Naive thymus-derived CD8-positive, alpha-beta T cell (primary cell): ENCODE measurements around the gene SOX5. TPM values are rescaled to one million over a fixed set of nuclear protein-coding genes. Genes with fewer than 3 reads are reported as not detected.
"Not testable (repeated sequence)": the region's sequence is repeated elsewhere in the genome, so short reads cannot be mapped to it uniquely, and the experiment has no call there.

ENCODE experiments used
- ATAC-seq, 2 donors: fragments of 150-1000 bp; cut with Tn5 transposase in 1 of 2; sonication (Bioruptor Pico), chemical (Tn5 transposase) in 1 of 2; 1 replicate in 1 of 2; 2 replicates in 1 of 2; pipeline ENCODE4 v1.10.0; 2021; ENCODE audit warnings: mild to moderate bottlenecking in 2 of 2, moderate library complexity in 2 of 2
- POLR2A ChIA-PET: fragments of 350-600 bp; sonication (Branson Sonifier 250); formaldehyde crosslinking; loops from one replicate; lab custom pipeline; 2021; ENCODE audit warnings: antibody characterized with exemption; lab: Charles Lee
- DNase-seq, 10 donors: peaks; one replicate each; pipeline versions ENCODE4 v3.0.0 to v3.0.0-alpha.2; 2020 to 2022
- H3K27ac Mint-ChIP-seq, 10 donors: one replicate each; pipeline ENCODE4 v1.8.0; 2020 to 2022; ENCODE audit warnings: mild to moderate bottlenecking in 10 of 10, mixed read lengths in 10 of 10, moderate library complexity in 4 of 10, inconsistent platforms in 1 of 10
- H3K27me3 Mint-ChIP-seq, 5 donors: one replicate each; pipeline ENCODE4 v1.8.0; 2021 to 2022; ENCODE audit warnings: mixed read lengths in 5 of 5
- H3K36me3 Mint-ChIP-seq, 3 donors: one replicate each; pipeline ENCODE4 v1.8.0; 2020 to 2022; ENCODE audit warnings: mixed read lengths in 3 of 3, mild to moderate bottlenecking in 2 of 3, inconsistent platforms in 1 of 3
- H3K4me1 Mint-ChIP-seq, 4 donors: one replicate each; pipeline ENCODE4 v1.8.0; 2021 to 2022; ENCODE audit warnings: mixed read lengths in 4 of 4
- H3K4me3 Mint-ChIP-seq, 10 donors: one replicate each; pipeline ENCODE4 v1.8.0; 2020 to 2022; ENCODE audit warnings: mild to moderate bottlenecking in 10 of 10, mixed read lengths in 10 of 10, moderate library complexity in 6 of 10, inconsistent platforms in 1 of 10
- H3K9me3 Mint-ChIP-seq, 9 donors: one replicate each; pipeline ENCODE4 v1.8.0; 2020 to 2022; ENCODE audit warnings: mixed read lengths in 9 of 9, mild to moderate bottlenecking in 3 of 9, inconsistent platforms in 1 of 9, moderate library complexity in 1 of 9
- polyA plus RNA-seq, 3 donors: library from polyadenylated mRNA; unstranded; fragments of 300-500 nt; fragmentation: Illumina TruSeq; gene quantifications; one replicate each; pipeline ENCODE4 v1.2.3, GENCODE V29; 2021
- total RNA-seq, 8 experiments: library from RNA in 2 of 8; stranded (reverse) in 2 of 8; gene quantifications; one replicate each; pipeline ENCODE4 v1.2.3 and lab custom pipeline; 2021 to 2026

The SOX5 gene
- total and polyA plus RNA-seq, 5 experiments from 2014 or later, result not detected

DNA sequence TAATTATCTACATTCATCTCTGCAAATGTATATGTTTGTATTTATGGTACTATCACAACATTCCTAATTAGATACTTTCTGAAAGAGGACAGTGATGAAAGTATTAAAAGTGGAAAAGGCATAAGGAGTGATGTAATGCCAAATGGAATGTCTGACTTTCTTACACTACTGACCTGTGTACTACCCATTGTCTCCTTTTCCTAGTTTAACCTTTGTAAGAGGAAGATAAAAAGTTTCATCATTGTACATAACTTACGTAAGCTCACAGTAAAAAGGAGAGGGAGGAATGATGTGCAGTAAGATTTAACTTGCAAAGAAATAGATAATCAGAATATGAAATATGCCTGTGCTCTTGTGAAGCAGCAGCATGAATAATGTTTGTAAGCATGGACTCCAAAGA is 55.9 kb downstream of the SOX5 start:
- no peak for DNase-seq
- H3K9me3 Mint-ChIP-seq, result peaks cover 0 to 8% (median 0%) of the 10 kb centered on the region in 9 donors
- no peak overlapping the region for H3K27ac Mint-ChIP-seq
- no peak for ATAC-seq
- POLR2A ChIA-PET, result no interaction called here
- no peaks in the 10 kb centered on the region for H3K4me1 Mint-ChIP-seq
- no peaks in the 10 kb centered on the region for H3K36me3 Mint-ChIP-seq
- H3K27me3 Mint-ChIP-seq, result no peaks in the 10 kb centered on the region
- H3K4me3 Mint-ChIP-seq, result no peak overlapping the region

DNA sequence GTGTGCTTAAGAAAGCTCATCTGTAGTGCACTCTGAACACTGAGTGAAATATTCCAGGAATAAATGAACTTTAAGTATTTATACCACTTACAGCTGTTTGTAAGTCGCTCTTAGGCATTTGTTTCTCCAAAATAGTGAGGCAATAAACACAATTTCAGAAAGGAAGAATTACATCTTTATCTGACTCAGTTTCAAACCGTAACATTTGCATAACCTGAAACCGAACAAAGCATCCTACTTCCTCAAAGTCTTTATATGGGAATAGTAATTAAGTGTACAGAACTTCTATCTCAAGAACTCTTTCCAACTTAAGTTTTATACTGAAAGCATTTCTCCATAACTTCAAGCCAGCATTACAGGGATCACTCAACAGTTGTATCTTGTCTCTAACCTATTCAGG is 58.4 kb downstream of the SOX5 start:
- no peaks in the 10 kb centered on the region for H3K4me1 Mint-ChIP-seq
- no peaks in the 10 kb centered on the region for H3K27me3 Mint-ChIP-seq
- POLR2A ChIA-PET, result no interaction called here
- no peak for DNase-seq
- peaks cover 0 to 8% (median 0%) of the 10 kb centered on the region in 9 donors for H3K9me3 Mint-ChIP-seq
- H3K4me3 Mint-ChIP-seq, result no peak overlapping the region
- no peak overlapping the region for H3K27ac Mint-ChIP-seq
- H3K36me3 Mint-ChIP-seq, result no peaks in the 10 kb centered on the region
- ATAC-seq, result no peak

DNA sequence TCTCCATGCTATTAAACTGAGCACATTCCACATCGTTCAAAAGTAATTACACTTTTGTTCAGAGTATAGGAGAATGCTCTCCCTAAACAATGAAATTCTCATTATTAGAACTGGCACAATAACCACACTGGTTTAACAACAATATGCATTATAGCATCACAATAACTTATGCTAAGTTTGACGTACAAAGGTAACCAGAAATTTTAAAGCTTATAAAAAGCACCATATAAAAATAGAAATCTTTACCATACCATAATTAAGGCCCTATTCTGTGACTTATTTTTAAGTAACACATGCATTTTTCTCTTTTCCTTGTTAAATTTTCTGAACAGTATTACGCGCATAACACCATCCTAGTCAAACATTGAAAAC is 60.4 kb downstream of the SOX5 start:
- H3K4me3 Mint-ChIP-seq, result no peak overlapping the region
- H3K27ac Mint-ChIP-seq, result no peak overlapping the region
- no peak for DNase-seq
- H3K4me1 Mint-ChIP-seq, result no peaks in the 10 kb centered on the region
- H3K36me3 Mint-ChIP-seq, result no peaks in the 10 kb centered on the region
- peaks cover 0 to 8% (median 0%) of the 10 kb centered on the region in 9 donors for H3K9me3 Mint-ChIP-seq
- no peaks in the 10 kb centered on the region for H3K27me3 Mint-ChIP-seq
- POLR2A ChIA-PET, result no interaction called here
- ATAC-seq, result no peak

DNA sequence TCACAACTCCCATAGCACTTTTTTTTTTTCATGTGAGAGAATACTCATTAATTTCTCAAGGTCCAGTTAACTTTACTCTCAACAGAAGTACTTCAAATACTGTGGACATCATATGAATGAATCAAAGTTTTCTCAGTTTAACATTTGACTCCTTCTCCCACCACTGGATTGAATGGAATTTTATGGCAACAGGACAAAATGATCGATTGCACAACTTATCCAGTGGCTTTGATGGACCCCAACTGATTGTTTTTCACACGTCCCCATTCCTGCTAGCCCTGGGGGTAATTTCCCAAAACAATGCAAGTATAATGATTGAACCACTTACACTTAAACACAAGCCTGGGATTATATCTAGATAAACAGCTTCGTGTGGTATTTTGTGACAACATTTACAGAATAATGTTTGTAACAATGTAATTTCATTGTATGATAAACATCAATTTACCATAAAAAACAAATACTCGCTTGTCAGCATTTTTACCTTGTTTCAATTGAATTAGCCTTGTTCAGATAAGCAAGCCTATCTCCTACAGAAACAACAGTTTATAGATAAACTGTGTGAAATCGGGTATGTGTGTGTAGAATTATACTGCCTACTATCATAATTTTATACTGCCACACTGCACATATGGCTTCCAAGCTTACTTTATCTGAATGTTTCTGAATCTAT is 60.9 kb downstream of the SOX5 start:
- H3K4me3 Mint-ChIP-seq, result no peak overlapping the region
- no peak overlapping the region for H3K27ac Mint-ChIP-seq
- no peaks in the 10 kb centered on the region for H3K27me3 Mint-ChIP-seq
- ATAC-seq (no peak), DNase-seq (no peak)
- H3K9me3 Mint-ChIP-seq, result peaks cover 0 to 6% (median 0%) of the 10 kb centered on the region in 9 donors
- no peaks in the 10 kb centered on the region for H3K36me3 Mint-ChIP-seq
- POLR2A ChIA-PET, result no interaction called here
- no peaks in the 10 kb centered on the region for H3K4me1 Mint-ChIP-seq

DNA sequence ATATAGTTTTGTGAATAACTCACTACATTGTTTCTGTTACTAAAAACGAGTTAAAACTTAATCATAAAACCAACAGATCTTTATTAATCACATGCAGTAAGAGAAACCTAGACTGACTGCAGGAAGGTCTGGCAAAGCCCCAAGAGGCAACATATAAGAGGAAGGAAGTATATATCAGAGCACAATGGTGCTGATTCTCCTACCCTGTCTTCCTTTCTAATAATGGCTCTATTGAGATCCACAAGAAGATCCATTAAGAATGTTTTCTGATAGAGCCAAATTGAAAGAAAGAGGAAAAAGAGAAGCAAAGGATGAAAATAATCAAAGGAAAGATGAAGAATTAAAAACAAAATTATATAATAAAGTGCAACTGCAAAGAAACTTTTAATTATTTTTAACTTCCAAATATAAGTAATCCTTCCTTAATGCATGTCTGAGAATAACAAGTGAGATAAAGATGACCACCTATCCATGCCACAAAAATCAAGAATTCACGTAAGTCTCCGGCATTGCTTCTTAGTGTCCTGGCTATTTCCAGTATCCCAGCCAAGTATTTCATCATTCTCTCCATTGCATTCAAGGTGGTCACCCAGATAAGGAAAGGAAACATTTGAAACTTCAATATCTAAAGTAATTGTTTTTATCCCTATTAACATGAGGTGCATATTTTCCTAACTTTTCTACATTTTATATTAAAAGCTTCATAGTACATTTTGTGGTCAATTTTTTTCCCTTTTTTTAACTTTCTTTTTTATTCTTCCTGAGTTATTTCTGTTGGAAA is 62.2 kb downstream of the SOX5 start:
- H3K9me3 Mint-ChIP-seq, result peaks cover 0 to 6% (median 0%) of the 10 kb centered on the region in 9 donors
- no peak overlapping the region for H3K4me3 Mint-ChIP-seq

DNA sequence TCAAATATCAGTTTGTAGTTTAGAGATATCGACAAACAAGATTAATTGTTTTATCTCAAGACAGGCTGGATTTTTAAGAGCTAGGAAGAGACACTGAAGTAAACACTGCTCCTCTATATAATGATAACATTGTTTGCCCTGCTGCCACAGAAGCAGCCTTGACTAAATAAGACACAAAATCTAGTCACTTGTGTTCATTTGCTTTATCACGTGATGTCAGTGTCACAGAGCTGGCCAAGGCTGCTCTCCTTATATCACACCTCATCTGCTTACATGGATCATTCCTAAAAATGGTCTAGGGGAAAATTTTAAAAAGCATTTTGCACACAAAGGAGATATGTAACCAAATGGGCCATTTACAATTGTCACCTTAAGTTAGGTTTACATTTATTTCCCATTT is 64.1 kb downstream of the SOX5 start:
- peaks cover 0 to 6% (median 0%) of the 10 kb centered on the region in 9 donors for H3K9me3 Mint-ChIP-seq
- ATAC-seq (no peak), DNase-seq (no peak)
- H3K36me3 Mint-ChIP-seq, result no peaks in the 10 kb centered on the region
- no peak overlapping the region for H3K4me3 Mint-ChIP-seq
- no peaks in the 10 kb centered on the region for H3K27me3 Mint-ChIP-seq
- no peaks in the 10 kb centered on the region for H3K4me1 Mint-ChIP-seq
- POLR2A ChIA-PET, result no interaction called here
- no peak overlapping the region for H3K27ac Mint-ChIP-seq

More for the DNA sequence above, 62.2 kb downstream of the SOX5 start:
- Mint-ChIP-seq H3K27ac (no peak overlapping the region), H3K27me3 (no peaks in the 10 kb centered on the region), H3K36me3 (no peaks in the 10 kb centered on the region), H3K4me1 (no peaks in the 10 kb centered on the region)
- POLR2A ChIA-PET, result no interaction called here
- no peak for ATAC-seq
- no peak for DNase-seq

DNA sequence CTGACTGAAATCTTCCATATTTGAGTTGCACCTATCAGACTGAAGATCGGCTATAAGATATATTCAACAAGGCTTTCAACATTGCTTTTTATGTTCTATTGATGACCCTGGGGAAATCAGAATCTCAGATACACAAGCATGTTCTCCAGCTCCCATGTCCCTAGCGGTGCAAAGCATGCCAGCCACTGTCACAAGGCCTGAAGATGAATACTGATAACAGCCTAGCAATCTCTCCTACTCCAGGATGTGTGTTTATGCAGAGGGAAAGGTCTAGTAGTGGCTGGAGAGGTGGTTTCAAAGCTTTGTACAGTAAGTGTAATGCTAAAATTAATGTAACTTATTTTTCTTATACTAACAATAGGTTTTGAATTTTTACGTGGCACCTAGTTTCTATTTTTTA is 64.6 kb downstream of the SOX5 start:
- no peaks in the 10 kb centered on the region for H3K4me1 Mint-ChIP-seq
- H3K9me3 Mint-ChIP-seq, result peaks cover 0 to 6% (median 0%) of the 10 kb centered on the region in 9 donors
- no peak for ATAC-seq
- no peak overlapping the region for H3K4me3 Mint-ChIP-seq
- POLR2A ChIA-PET, result no interaction called here
- H3K27ac Mint-ChIP-seq, result no peak overlapping the region
- no peak for DNase-seq
- no peaks in the 10 kb centered on the region for H3K27me3 Mint-ChIP-seq
- H3K36me3 Mint-ChIP-seq, result no peaks in the 10 kb centered on the region

DNA sequence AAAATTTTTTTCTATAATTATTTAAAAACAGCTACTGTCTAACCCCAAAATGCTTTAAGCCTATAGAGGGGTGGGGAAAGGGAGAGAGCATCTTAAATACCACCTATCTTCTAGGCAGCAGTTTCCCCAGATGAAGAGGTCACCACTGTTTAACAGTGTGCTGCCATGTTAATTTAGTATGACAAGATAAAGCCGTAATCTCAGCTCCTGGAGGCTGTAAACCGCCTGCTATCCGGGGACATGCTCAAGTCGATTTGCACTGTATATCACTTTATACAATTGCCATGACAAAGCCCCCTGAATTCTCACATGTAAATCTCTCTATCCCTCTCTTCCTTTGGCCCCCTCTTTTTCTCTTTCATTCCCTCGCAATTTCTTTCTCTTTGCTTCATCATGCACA is 68.5 kb downstream of the SOX5 start:
- DNase-seq, result no peak
- Mint-ChIP-seq H3K9me3 (peaks cover 0 to 8% (median 0%) of the 10 kb centered on the region in 9 donors), H3K4me3 (no peak overlapping the region), H3K4me1 (no peaks in the 10 kb centered on the region), H3K27ac (no peak overlapping the region), H3K27me3 (no peaks in the 10 kb centered on the region), H3K36me3 (no peaks in the 10 kb centered on the region)
- ATAC-seq, result no peak
- POLR2A ChIA-PET, result no interaction called here

DNA sequence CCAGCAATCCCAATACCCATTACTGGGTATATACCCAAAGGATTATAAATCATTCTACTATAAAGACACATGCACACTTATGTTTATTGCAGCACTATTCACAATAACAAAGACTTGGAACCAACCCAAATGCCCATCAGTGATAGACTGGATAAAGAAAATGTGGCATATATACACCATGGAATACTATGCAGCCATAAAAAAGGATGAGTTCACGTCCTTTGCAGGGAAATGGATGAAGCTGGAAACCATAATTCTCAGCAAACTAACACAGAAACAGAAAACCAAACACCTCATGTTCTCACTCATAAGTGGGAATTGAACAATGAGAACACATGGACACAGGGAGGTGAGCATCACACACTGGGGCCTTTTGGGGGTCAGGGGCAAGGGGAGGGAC is 72.9 kb downstream of the SOX5 start:
- H3K36me3 Mint-ChIP-seq, H3K27me3 Mint-ChIP-seq, POLR2A ChIA-PET, DNase-seq, H3K27ac Mint-ChIP-seq, H3K4me3 Mint-ChIP-seq, H3K4me1 Mint-ChIP-seq, ATAC-seq: not testable (repeated sequence)
- peaks cover 0 to 18% (median 2%) of the 10 kb centered on the region in 9 donors for H3K9me3 Mint-ChIP-seq

DNA sequence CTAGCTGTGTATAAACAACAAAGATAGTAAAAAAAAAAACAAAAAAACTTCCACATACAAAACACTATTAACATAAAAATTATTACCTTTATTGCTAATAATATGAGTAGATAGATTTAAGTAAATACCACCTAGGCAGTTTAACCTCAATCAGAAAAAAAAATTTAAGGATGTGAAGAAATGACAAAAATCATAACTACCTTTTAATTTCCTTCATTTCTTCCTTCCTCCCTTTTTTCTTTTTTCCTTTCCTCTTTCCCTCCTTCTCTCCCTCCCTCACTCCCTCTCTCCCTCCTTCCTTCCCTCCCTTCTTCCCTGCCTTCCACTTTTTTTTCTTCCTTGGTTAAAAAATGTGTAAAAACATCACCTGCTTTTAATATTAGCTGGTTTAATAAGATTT is 81.7 kb downstream of the SOX5 start:
- Mint-ChIP-seq H3K4me1 (no peaks in the 10 kb centered on the region), H3K36me3 (no peaks in the 10 kb centered on the region)
- no peak for ATAC-seq

DNA sequence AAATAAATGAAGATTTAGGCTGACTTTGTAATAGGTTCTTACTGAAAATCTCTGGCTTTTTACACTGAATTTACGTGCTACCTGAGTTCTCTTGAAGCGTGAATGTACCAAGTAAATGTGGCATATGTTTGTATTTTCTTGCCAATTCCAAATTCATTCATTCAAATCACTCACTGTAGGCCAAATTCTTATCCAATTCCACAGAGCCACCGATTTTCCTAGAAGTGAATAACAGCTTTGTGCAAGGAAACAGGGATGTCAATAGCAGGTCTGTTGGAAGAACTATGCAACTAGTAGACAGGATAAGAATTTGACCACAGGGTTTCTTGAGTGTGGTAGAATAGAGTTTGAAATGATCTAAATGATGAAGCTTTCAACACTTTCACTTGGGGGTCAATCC is 86.8 kb downstream of the SOX5 start:
- Mint-ChIP-seq H3K4me1 (no peaks in the 10 kb centered on the region), H3K27ac (no peak overlapping the region), H3K4me3 (no peak overlapping the region), H3K36me3 (peaks cover 0 to 5% (median 0%) of the 10 kb centered on the region in 3 donors), H3K27me3 (no peaks in the 10 kb centered on the region), H3K9me3 (peaks cover 7 to 22% (median 12%) of the 10 kb centered on the region in 9 donors)
- POLR2A ChIA-PET, result no interaction called here
- ATAC-seq, result no peak
- DNase-seq, result no peak

More for the DNA sequence above, 81.7 kb downstream of the SOX5 start:
- POLR2A ChIA-PET, result no interaction called here
- DNase-seq, result no peak
- no peak overlapping the region for H3K27ac Mint-ChIP-seq
- H3K9me3 Mint-ChIP-seq, result peaks cover 0 to 21% (median 8%) of the 10 kb centered on the region in 9 donors
- no peaks in the 10 kb centered on the region for H3K27me3 Mint-ChIP-seq
- H3K4me3 Mint-ChIP-seq, result no peak overlapping the region

DNA sequence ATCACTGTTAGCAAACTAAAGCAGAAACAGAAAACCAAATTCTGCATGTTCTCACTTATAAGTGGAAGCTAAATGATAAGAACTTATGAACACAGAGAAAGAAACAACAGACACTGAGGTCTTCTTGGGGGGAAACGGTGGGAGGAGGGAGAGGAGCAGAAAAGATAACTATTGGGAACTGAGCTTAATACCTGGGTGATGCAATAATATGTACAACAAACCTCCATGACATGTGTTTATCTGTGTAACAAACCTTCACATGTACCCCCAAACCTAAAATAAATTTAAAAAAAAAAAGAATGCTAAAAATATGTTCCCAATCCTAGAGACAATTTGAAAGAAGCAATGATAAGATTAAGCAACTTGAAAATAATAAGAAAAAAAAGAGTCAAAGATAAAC is 89.5 kb downstream of the SOX5 start:
- no peak overlapping the region for H3K27ac Mint-ChIP-seq
- no peaks in the 10 kb centered on the region for H3K27me3 Mint-ChIP-seq
- ATAC-seq (no peak), DNase-seq (no peak)
- POLR2A ChIA-PET, result no interaction called here
- H3K36me3 Mint-ChIP-seq, result peaks cover 0 to 5% (median 0%) of the 10 kb centered on the region in 3 donors
- H3K4me1 Mint-ChIP-seq, result no peaks in the 10 kb centered on the region
- H3K4me3 Mint-ChIP-seq, result no peak overlapping the region
- peaks cover 4 to 28% (median 10%) of the 10 kb centered on the region in 9 donors for H3K9me3 Mint-ChIP-seq

DNA sequence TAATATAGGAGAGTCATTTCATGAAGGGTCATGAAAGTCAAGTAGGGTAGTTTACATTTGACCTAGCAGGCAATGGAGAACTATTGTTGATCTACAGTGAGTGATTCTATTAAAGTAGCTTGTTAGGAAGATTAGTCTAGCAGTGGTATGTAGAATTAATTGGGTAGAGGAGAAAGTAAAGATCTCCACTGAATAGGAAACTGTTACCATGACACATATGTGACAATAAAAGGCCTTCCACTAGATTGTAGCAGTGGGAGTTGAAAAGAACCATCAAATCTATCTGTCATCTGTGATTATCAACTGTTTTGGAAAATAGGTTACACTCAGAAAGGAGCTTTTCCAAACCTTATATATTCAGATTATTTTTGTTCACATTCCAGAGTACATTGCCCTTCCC is 92.3 kb downstream of the SOX5 start:
- H3K4me3 Mint-ChIP-seq, result no peak overlapping the region
- DNase-seq, result no peak
- H3K36me3 Mint-ChIP-seq, result peaks cover 0 to 5% (median 0%) of the 10 kb centered on the region in 3 donors
- H3K27me3 Mint-ChIP-seq, result no peaks in the 10 kb centered on the region
- no peaks in the 10 kb centered on the region for H3K4me1 Mint-ChIP-seq
- POLR2A ChIA-PET, result no interaction called here
- no peak overlapping the region for H3K27ac Mint-ChIP-seq
- ATAC-seq, result no peak
- H3K9me3 Mint-ChIP-seq, result peaks cover 2 to 28% (median 10%) of the 10 kb centered on the region in 9 donors
